CD4-positive, alpha-beta T cell (primary cell): ENCODE results near the gene RNF126. TPM values are rescaled to one million over a fixed set of nuclear protein-coding genes. Genes with fewer than 3 reads are reported as not detected.
"Not testable (repeated sequence)": the region's sequence is repeated elsewhere in the genome, so short reads cannot be mapped to it uniquely, and the experiment has no call there.

Experiments
- ATAC-seq: fragments of 200-7000 bp; cut with Tn5 transposase; one replicate; pipeline ENCODE4 v1.10.0; 2022; ENCODE audit warnings: mild to moderate bottlenecking; ENCODE audit not compliant: poor library complexity
- CTCF ChIA-PET: fragments of 350-600 bp; sonication (Branson Sonifier 250); formaldehyde crosslinking; loops from one replicate; lab custom pipeline; 2021; ENCODE audit warnings: antibody characterized with exemption, inconsistent platforms; lab: Charles Lee
- POLR2A ChIA-PET: fragments of 350-600 bp; sonication (Branson Sonifier 250); formaldehyde crosslinking; loops from one replicate; lab custom pipeline; 2021; ENCODE audit warnings: antibody characterized with exemption, inconsistent platforms; lab: Charles Lee
- DNase-seq, 14 experiments: peaks; one replicate each; pipeline ENCODE4 v3.0.0-alpha.2; 2013 to 2020; ENCODE audit warnings: mixed read lengths in 2 of 14
- H3K27ac ChIP-seq, 2 donors: one replicate each; pipeline versions ENCODE4 v1.5.1 to v1.7.0; 2013; ENCODE audit warnings: low read length in 2 of 2, low read depth in 1 of 2, mild to moderate bottlenecking in 1 of 2
- H3K27me3 ChIP-seq, 2 experiments: 1 replicate in 1 of 2; 2 replicates in 1 of 2; pipeline versions ENCODE4 v1.6.1 to v1.7.0; 2013; ENCODE audit warnings: low read length in 2 of 2, control low read depth in 1 of 2, mild to moderate bottlenecking in 1 of 2, moderate library complexity in 1 of 2; ENCODE audit not compliant: insufficient read depth in 2 of 2, control insufficient read depth in 1 of 2
- H3K36me3 ChIP-seq: one replicate; pipeline ENCODE4 v1.6.1; 2013; ENCODE audit warnings: low read length, control low read depth; ENCODE audit not compliant: insufficient read depth
- H3K4me1 ChIP-seq: one replicate; pipeline ENCODE4 v1.6.1; 2013; ENCODE audit warnings: low read length, control low read depth; ENCODE audit not compliant: insufficient read depth
- H3K4me3 ChIP-seq: one replicate; pipeline ENCODE4 v1.5.1; 2013; ENCODE audit warnings: mild to moderate bottlenecking, low read length, moderate library complexity
- H3K9me3 ChIP-seq, 2 experiments: 1 replicate in 1 of 2; 2 replicates in 1 of 2; pipeline versions ENCODE4 v1.6.1 to v1.7.0; 2013; ENCODE audit warnings: low read length in 2 of 2, mild to moderate bottlenecking in 2 of 2, control low read depth in 1 of 2, moderate library complexity in 1 of 2; ENCODE audit not compliant: control insufficient read depth in 1 of 2, insufficient read depth in 1 of 2
- H3K27ac Mint-ChIP-seq: one replicate; pipeline ENCODE4 v1.8.0; 2020; ENCODE audit warnings: mixed read lengths
- H3K27me3 Mint-ChIP-seq: one replicate; pipeline ENCODE4 v1.8.0; 2021; ENCODE audit warnings: mixed read lengths
- H3K36me3 Mint-ChIP-seq: one replicate; pipeline ENCODE4 v1.8.0; 2021; ENCODE audit warnings: low read depth, mixed read lengths
- H3K4me1 Mint-ChIP-seq: one replicate; pipeline ENCODE4 v1.8.0; 2021; ENCODE audit warnings: low read depth, mixed read lengths
- H3K4me3 Mint-ChIP-seq: one replicate; pipeline ENCODE4 v1.8.0; 2020; ENCODE audit warnings: mild to moderate bottlenecking, mixed read lengths
- H3K9me3 Mint-ChIP-seq: one replicate; pipeline ENCODE4 v1.8.0; 2020; ENCODE audit warnings: mixed read lengths
- intact Hi-C, 2 experiments: fragments of 100-400 bp; cut with DNase I in 1 of 2; cut with micrococcal nuclease in 1 of 2; formaldehyde crosslinking; loops; one replicate each; pipeline versions ENCODE4 v1.15.1 to v1.9.0; 2023 to 2025; cut with DNase I, micrococcal nuclease
- total RNA-seq, 174 experiments: library from RNA in 2 of 174; stranded (reverse) in 2 of 174; gene quantifications; one replicate each; pipeline ENCODE4 v1.2.3 and lab custom pipeline; 2021 to 2026
- TF ChIP-seq, protein P1 (sequence below): fragments of 200-600 bp; IDR thresholded peaks from one replicate; pipeline ENCODE4 v1.8.0; 2022; ENCODE audit warnings: antibody characterized with exemption, mild to moderate bottlenecking

RNF126 gene
- total RNA-seq, 2 experiments from 2014 or later: 112 to 119 TPM

DNA sequence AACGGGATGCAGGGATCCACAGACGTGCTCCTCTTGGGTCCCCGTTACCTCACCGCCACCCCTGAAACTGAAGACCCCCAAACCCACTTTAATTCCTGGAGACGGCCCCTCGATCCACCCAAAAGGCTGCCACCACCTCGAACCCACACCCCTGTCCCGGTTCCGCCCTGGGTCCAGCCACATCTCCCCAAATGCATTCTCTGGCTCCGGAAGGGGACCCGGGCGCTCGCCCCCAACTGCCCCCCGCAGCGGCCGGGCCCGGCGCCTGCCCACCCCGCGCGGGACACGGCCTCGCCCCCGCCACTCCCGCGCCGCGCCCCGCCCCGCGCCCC is 13.0 kb upstream of the RNF126 start:
- intact Hi-C loops: no loop called here
- no peak overlapping the region for H3K27ac Mint-ChIP-seq
- TF ChIP-seq, protein P1, sequence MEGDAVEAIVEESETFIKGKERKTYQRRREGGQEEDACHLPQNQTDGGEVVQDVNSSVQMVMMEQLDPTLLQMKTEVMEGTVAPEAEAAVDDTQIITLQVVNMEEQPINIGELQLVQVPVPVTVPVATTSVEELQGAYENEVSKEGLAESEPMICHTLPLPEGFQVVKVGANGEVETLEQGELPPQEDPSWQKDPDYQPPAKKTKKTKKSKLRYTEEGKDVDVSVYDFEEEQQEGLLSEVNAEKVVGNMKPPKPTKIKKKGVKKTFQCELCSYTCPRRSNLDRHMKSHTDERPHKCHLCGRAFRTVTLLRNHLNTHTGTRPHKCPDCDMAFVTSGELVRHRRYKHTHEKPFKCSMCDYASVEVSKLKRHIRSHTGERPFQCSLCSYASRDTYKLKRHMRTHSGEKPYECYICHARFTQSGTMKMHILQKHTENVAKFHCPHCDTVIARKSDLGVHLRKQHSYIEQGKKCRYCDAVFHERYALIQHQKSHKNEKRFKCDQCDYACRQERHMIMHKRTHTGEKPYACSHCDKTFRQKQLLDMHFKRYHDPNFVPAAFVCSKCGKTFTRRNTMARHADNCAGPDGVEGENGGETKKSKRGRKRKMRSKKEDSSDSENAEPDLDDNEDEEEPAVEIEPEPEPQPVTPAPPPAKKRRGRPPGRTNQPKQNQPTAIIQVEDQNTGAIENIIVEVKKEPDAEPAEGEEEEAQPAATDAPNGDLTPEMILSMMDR: no peak
- no peak for ATAC-seq
- Histone ChIP-seq H3K9me3 (peaks cover 0 to 17% of the 10 kb centered on the region in 2 experiments), H3K36me3 (no peaks in the 10 kb centered on the region), H3K4me1 (peaks cover 32% of the 10 kb centered on the region), H3K27me3 (peaks cover 27 to 32% of the 10 kb centered on the region in 2 experiments), H3K4me3 (no peak overlapping the region), H3K27ac (no peak overlapping the region)
- no peaks in the 10 kb centered on the region for H3K36me3 Mint-ChIP-seq
- no peaks in the 10 kb centered on the region for H3K9me3 Mint-ChIP-seq
- ChIA-PET CTCF (no interaction called here), POLR2A (no interaction called here)
- DNase-seq: no peak
- H3K27me3 Mint-ChIP-seq: peaks cover 20% of the 10 kb centered on the region
- H3K4me3 Mint-ChIP-seq: no peak overlapping the region
- peaks cover 5% of the 10 kb centered on the region for H3K4me1 Mint-ChIP-seq

DNA sequence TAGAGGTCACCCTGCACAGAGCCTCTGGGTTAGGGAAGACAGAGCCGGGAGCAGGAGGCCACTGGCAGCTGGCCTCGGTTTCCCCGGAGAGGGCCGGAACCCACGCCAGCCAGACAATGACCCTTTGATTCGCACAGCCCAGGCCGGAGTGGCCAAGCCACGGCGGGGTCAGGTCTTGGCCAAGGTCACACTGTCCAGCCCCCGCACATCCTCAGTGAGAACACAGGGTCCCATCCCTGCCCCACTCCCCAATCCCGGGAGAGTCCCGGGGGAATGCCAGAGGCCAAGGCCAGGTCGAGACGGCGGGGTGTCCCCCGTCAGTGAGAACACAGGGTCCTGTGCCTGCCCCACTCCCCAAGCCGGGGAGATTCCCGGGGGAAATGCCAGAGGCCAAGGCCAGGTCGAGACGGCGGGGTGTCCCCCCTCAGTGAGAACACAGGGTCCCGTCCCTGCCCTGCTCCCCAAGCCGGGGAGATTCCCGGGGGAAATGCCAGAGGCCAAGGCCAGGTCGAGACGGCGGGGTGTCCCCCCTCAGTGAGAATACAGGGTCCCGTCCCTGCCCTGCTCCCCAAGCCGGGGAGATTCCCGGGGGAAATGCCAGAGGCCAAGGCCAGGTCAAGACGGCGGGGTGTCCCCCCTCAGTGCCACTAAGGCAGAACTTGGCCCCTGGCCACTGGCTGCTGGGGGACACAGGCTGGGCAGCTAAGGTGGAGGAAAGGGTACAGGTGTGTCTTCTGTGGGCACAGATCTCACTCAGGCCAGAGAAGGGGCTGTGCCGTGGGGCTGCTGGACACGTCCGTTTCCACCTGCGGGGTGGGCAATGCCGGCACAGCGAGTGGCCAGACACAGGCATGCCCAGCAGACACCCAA is 11.5 kb upstream of the RNF126 start:
- Mint-ChIP-seq H3K4me3 (no peak overlapping the region), H3K36me3 (no peaks in the 10 kb centered on the region), H3K4me1 (peaks cover 5% of the 10 kb centered on the region), H3K9me3 (no peaks in the 10 kb centered on the region), H3K27me3 (peaks cover 20% of the 10 kb centered on the region), H3K27ac (no peak overlapping the region)
- DNase-seq (no peak), ATAC-seq (no peak)
- H3K9me3 ChIP-seq: peaks cover 0 to 17% of the 10 kb centered on the region in 2 experiments
- peaks cover 26% of the 10 kb centered on the region for H3K4me1 ChIP-seq
- H3K4me3 ChIP-seq: no peak overlapping the region
- ChIA-PET CTCF (no interaction called here), POLR2A (no interaction called here)
- H3K27ac ChIP-seq: no peak overlapping the region
- H3K27me3 ChIP-seq: peaks cover 27 to 35% of the 10 kb centered on the region in 2 experiments
- intact Hi-C loops: no loop called here
- TF ChIP-seq, protein P1: no peak
- H3K36me3 ChIP-seq: no peaks in the 10 kb centered on the region

DNA sequence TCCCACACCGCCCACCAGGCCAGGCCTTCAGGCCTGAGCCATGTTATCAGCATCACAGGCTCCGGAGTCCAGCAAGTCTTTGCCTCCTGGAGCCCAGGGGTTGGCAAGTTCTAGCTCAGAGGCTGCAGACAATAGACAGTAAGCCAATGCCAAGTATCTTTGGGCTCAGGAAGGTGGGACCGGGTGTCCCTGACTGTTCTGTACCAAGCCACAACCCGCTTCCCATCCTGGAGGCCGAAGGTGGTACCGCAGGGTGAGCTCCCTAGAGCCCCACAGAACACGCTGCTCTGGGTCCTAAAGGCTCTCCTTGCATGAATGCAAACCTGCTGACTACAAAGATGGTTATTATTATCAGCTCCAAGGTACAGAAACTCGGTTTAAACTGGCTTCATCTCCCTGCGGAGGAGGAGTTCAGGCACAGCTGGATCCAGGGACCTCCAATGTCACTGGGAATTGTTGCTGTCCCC is 7.6 kb upstream of the RNF126 start:
- Histone ChIP-seq H3K36me3 (no peaks in the 10 kb centered on the region), H3K4me3 (no peak overlapping the region), H3K9me3 (peaks cover 0 to 9% of the 10 kb centered on the region in 2 experiments), H3K27ac (no peak overlapping the region), H3K4me1 (peaks cover 2% of the 10 kb centered on the region), H3K27me3 (peaks cover 21 to 26% of the 10 kb centered on the region in 2 experiments)
- ChIA-PET POLR2A (interaction anchor here (0.7 to 1.0 kb wide), 2 partner anchors 10 to 178 kb away, joined by 3 to 5 read pairs; no protein-coding TSS in a partner anchor), CTCF (no interaction called here)
- no peak for ATAC-seq
- Mint-ChIP-seq H3K36me3 (no peaks in the 10 kb centered on the region), H3K27me3 (peaks cover 22% of the 10 kb centered on the region), H3K4me1 (peaks cover 5% of the 10 kb centered on the region), H3K4me3 (no peak overlapping the region), H3K9me3 (no peaks in the 10 kb centered on the region), H3K27ac (no peak overlapping the region)
- intact Hi-C loops: no loop called here
- no peak for DNase-seq
- TF ChIP-seq, protein P1: no peak

DNA sequence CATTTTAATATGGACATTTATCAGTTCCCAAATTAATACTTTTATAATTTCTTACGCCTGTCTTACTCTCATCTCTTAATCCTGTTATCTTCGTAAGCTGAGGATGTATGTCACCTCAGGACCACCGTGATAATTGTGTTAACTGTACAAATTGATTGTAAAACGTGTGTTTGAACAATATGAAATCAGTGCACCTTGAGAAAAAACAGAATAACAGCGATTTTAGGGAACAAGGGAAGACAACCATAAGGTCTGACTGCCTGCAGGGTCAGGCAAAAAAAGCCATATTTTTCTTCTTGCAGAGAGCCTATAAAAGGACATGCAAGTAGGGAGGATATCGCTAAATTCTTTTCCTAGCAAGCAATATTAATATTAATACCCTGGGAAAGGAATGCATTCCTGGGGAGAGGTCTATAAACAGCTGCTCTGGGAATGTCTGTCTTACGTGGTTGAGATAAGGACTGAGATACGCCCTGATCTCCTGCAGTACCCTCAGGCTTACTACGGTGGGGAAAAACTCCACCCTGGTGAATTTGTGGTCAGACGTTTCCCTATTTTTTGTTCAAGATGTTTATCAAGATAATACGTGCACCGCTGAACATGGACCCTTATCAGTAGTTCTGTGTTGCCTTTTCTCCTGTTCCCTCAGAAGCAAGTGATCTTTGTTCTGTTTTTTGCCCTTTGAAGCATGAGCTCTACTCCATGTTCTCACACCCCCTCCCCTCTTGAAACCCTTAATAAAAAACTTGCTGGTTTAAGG is 5.8 kb upstream of the RNF126 start:
- H3K9me3 ChIP-seq, H3K9me3 Mint-ChIP-seq, H3K36me3 ChIP-seq, H3K27ac ChIP-seq, ATAC-seq, intact Hi-C loops, H3K27ac Mint-ChIP-seq, CTCF ChIA-PET, H3K36me3 Mint-ChIP-seq, DNase-seq, H3K4me3 ChIP-seq, H3K27me3 ChIP-seq, POLR2A ChIA-PET, H3K4me1 Mint-ChIP-seq: not testable (repeated sequence)
- H3K4me1 ChIP-seq: peaks cover 14% of the 10 kb centered on the region
- Mint-ChIP-seq H3K27me3 (peaks cover 11% of the 10 kb centered on the region), H3K4me3 (peak overlapping the region; percentile 3)
